HG03342 (cell line): ENCODE data around the gene SIX4.
"Not testable (repeated sequence)": the region's sequence is repeated elsewhere in the genome, so short reads cannot be mapped to it uniquely, and the experiment has no call there.

ENCODE experiments used
- ATAC-seq: cut with Tn5 transposase; IDR thresholded peaks from one replicate; pipeline ENCODE4 v1.9.1; 2021; ENCODE audit warnings: mild to moderate bottlenecking, moderate library complexity; ENCODE audit not compliant: unreplicated experiment

SIX4 gene

DNA sequence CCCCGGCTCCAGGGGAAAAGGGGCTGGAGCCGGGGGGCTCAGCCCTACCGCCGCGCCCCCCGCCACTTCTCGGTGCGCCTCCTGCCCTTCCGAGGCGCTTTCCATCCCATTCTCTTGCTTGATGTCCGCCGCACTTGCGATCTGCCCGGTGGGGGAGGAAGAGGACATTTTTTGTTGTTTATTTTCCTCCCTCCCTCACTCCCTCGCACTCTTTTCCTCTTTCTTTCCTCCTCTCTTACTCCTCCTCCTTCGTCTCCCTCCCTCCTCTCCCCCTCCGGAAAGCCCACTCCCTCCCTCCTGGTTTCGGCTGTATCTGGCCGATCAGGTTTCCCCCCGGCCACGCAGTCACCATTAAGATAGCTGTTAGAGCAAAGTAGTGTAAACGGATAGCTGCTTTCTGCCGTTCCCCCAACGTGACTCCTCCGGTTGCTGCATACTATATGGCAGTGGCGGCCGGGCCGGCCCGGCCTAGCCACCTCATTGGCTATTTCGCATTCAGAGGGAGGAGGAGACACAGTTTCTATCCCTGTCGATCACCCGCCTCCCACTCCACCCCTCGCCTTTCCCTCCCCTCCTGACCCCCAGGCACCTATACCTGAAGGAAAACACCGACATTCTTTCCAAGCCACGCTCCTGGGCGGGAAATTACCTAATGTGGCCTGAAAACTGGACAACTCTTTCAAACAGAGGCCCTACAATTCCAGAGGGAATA lies at the start of gene SIX4:
SIX4 (minus strand) TSS at position 445 of the 712 bp plus-strand sequence; CDS start at position 168, 277 bp downstream.
- peak; percentile 54 for ATAC-seq

GRCh38 chr14:60773558-60773957 lies 49.4 kb upstream of the SIX4 start:
- ATAC-seq: no peak

GRCh38 chr14:60771117-60771516 lies 47.0 kb upstream of the SIX4 start:
- no peak for ATAC-seq

DNA sequence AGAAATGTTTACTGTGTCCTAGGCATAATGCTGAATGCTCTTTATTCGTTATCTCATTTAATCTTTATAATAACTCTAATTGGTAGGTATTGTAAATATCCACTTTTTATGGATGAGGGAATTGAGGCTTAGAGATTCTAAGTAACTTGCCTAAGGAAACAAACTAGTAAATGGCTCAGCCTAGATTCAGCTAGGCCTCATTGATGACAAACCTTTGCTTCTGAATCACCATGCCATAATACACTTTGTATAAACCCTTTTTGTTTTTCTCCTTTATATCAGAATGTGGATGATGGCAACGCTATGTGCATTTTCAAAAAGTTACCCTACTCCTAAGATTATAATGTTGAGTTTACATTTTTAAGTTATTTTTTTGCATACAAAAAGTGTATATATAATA lies 44.5 kb upstream of the SIX4 start:
- ATAC-seq: no peak

DNA sequence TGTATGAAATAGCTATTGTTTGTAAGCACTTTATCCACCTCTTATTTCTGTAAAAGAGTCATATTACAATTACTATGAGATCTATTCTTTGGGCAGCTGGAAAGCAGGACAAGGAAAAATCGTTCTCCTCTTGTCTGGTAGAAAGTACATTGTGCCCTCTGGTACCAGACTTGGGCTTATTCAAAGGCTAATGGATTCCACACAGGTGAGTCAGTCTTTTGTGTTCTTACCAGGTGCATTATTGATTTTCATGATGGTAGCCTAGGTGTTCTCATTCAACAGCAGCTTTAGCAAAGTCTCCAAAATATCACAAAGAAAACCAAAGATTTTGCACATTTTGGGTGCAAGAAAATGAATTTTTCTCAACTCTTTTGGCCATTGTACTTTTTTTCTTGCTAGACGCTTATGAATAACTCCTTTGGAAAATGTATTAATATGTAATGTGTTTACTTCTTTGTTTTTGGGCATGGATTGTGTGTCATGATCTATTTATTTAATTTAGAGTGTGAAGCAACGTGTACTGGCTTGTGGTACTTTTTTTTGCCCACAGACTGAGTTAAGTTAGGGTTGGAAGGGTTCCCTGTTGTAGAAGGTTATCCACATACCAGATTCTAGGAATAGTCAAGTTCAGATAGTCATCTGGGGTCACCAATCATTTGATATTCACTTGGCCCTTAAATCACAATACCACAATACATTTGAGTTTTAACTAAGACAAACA lies 36.7 kb upstream of the SIX4 start:
- no peak for ATAC-seq

GRCh38 chr14:60760209-60760608 lies 36.1 kb upstream of the SIX4 start:
- no peak for ATAC-seq

DNA sequence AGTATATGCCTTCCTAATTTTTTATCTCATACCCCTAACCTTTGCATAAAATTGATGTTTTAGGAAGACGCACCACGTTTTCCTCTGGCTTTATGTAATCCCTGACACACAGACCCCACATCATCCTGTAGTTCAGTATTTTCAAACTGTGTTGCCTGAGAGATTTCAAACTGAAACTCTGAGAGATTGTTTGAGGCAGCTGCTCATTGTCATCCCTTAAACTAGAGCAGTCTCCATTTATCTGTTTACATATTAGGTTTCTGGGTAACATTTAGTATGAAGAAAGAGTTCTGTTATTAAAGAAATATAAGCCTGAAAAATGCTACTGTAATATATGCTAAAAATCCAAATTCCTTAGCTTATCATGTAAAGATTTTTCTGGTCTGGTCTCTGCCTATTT lies 34.7 kb upstream of the SIX4 start:
- no peak for ATAC-seq

- no peak for ATAC-seq
Measured at GRCh38 chr14:60757567-60758002, 33.4 kb upstream of the SIX4 start.

DNA sequence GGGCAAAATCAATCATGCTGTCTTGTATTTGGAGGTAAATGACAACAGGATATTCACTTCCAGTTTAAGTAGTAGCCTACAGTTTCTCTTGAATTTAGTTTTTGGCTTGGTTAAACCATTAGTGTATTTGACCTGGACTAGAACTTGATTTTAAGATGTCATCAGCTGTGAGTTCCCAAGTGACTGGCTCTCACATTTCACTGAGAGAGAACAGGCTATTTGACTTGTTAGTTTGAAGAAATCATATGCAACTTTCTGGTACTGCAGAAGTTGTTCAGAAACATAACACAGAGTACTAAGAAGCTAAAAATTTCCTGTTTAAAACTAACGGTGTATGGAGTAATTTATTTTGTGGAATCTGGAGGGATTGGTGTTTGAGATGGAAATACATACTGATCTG lies 32.7 kb upstream of the SIX4 start:
- no peak for ATAC-seq

GRCh38 chr14:60753264-60754119 lies 29.3 kb upstream of the SIX4 start:
- ATAC-seq: peak; percentile 96

DNA sequence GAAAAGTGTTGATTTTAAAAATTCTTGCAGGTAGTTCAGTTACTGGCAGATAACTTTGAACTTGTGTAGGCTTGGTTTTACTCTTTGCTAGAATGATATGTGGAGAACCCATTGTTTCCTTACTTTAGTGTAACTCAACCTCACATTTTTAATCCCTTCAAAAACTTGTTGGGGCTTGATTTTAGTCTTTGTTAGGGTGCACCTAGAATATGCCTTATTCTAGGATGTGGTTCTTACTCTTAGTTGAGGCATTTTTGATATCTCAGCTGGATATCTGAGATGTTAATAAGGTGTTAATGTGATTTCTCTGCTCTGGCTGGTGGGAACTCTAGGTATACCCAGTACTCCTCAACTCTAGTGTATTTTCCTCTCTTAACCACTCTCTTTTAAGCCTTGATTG lies 20.4 kb upstream of the SIX4 start:
- ATAC-seq: no peak

- ATAC-seq: no peak
Measured at GRCh38 chr14:60738843-60739508, 14.8 kb upstream of the SIX4 start.

- ATAC-seq: no peak
Measured at GRCh38 chr14:60736494-60736893, 12.3 kb upstream of the SIX4 start.

DNA sequence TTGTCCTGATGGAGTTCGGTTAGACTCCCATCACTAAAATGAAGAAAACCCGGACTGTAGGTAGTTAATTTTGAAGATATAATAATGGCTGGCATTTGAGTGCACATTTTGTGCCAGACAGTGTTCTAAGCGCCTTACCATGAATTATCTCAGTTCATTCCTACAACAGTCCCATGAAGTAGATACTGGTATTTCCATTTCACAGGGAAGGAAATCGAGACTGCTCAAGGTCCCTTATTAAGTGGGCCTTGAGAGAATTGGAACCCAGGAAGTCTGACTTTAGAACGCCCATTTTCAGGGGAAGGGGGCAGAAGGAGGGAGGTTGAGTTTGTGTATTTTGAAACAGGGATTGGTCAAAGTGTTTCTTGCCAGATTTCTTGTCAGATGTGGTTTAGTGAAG lies 11.3 kb upstream of the SIX4 start:
- ATAC-seq: no peak

GRCh38 chr14:60734465-60735242 lies 10.5 kb upstream of the SIX4 start, which contains the start of gene MNAT1:
Gene MNAT1 (plus strand): TSS chr14:60734761. CDS start chr14:60734863, 102 bp downstream.
- ATAC-seq: peak; percentile 93

- ATAC-seq: no peak
Measured at GRCh38 chr14:60732840-60733483, 8.8 kb upstream of the SIX4 start.

- ATAC-seq: not testable (repeated sequence)
Measured at GRCh38 chr14:60731291-60731690, 7.1 kb upstream of the SIX4 start.

- ATAC-seq: peak; percentile 44
Measured at GRCh38 chr14:60723116-60723906, 840 bp downstream of the SIX4 start.
